Transverse colon (tissue), 4 donors: ENCODE results near the gene DNAI1. TPM values are rescaled to one million over a fixed set of nuclear protein-coding genes. Genes with fewer than 3 reads are reported as not detected.
A peak's percentile ranks its signal among the peaks of the same experiment; 100 is the strongest.

Experiments used
- DNase-seq: peaks from one replicate; pipeline ENCODE4 v3.0.0-alpha.2; 2019
- H3K27ac ChIP-seq, 4 donors: fragments of 200-600 bp; sonication (generic); 2 replicates each; pipeline ENCODE4 v1.5.1; 2016 to 2018; ENCODE audit warnings: inconsistent platforms in 4 of 4
- H3K27me3 ChIP-seq: fragments of 200-600 bp; sonication (generic); 2 replicates; pipeline ENCODE4 v1.5.1; 2017; ENCODE audit warnings: inconsistent platforms
- H3K36me3 ChIP-seq, 4 donors: fragments of 200-600 bp; sonication (generic); 2 replicates each; pipeline ENCODE4 v1.5.1; 2017 to 2019; ENCODE audit warnings: inconsistent platforms in 4 of 4
- H3K4me1 ChIP-seq, 4 donors: fragments of 200-600 bp; sonication (generic); 2 replicates each; pipeline ENCODE4 v1.5.1; 2017 to 2020; ENCODE audit warnings: inconsistent platforms in 4 of 4
- H3K4me3 ChIP-seq, 4 donors: fragments of 200-600 bp; sonication (generic); 1 replicate in 1 of 4; 2 replicates in 3 of 4; pipeline versions ENCODE4 v1.5.1 to v1.6.1; 2017 to 2019; ENCODE audit warnings: inconsistent platforms in 4 of 4
- H3K9me3 ChIP-seq, 2 donors: fragments of 200-600 bp; sonication (generic); 2 replicates each; pipeline ENCODE4 v1.5.1; 2017 to 2019; ENCODE audit warnings: inconsistent platforms in 2 of 2
- CTCF ChIP-seq, 5 experiments: fragments of 200-600 bp in 3 of 5; fragments of 450-650 bp in 2 of 5; sonication (generic) in 3 of 5; IDR thresholded peaks; 1 replicate in 2 of 5; 2 replicates in 3 of 5; pipeline ENCODE4 v1.5.1; 2016 to 2017; ENCODE audit warnings: antibody characterized with exemption in 5 of 5, inconsistent platforms in 3 of 5, mild to moderate bottlenecking in 2 of 5, moderate library complexity in 1 of 5
- EP300 ChIP-seq: sonication (generic); formaldehyde crosslinking; IDR thresholded peaks from one replicate; pipeline ENCODE4 v1.6.1; 2017; ENCODE audit warnings: antibody characterized with exemption, low read depth
- POLR2A ChIP-seq: fragments of 450-650 bp; IDR thresholded peaks from one replicate; pipeline ENCODE4 v1.6.1; 2016; ENCODE audit warnings: antibody characterized with exemption, mild to moderate bottlenecking, moderate library complexity
- POLR2AphosphoS5 ChIP-seq, 3 donors: sonication (generic); formaldehyde crosslinking; IDR thresholded peaks; one replicate each; pipeline ENCODE4 v1.6.1; 2016; ENCODE audit warnings: antibody characterized with exemption in 3 of 3
- WGBS, 2 donors: methylation state at CpG; one replicate each; pipeline ENCODE4 v1.1.5; 2018; ENCODE audit warnings: low coverage in 1 of 2; 5-methylcytosine and 5-hydroxymethylcytosine counted together
- in situ Hi-C, 4 donors: fragments of 200-750 bp; cut with MboI; loops; one replicate each; pipeline versions ENCODE4 v1.15.0 to v1.15.1; 2017; ENCODE audit warnings: low sequenced_read_pairs in 3 of 4, low pct_ligation_motif_present in 1 of 4, low pct_unique_long_range_greater_than_20kb in 1 of 4
- intact Hi-C: fragments of 100-400 bp; cut with DNase I; formaldehyde crosslinking; loops from one replicate; pipeline ENCODE4 v1.15.1; 2023; ENCODE audit warnings: low total_unique reads
- total RNA-seq, 4 donors: library from RNA; depleted of rRNA; stranded (reverse); fragments of >200 nt; gene quantifications; one replicate each; pipeline ENCODE4 v1.1.0, GENCODE V29; 2016

Gene DNAI1
- not detected for total RNA-seq

- WGBS, 2 donors: 0% methylated on average over 4 to 56 of the region's 94 CpGs
- no peaks in the 10 kb centered on the region for H3K9me3 ChIP-seq
- peak within 1 kb of the TSS; percentile 39 to 86 (median 68) for H3K4me3 ChIP-seq
- peak within 1 kb of the TSS; percentile 71 to 87 (median 84) for H3K27ac ChIP-seq
- peaks cover 8 to 23% (median 17%) of the 10 kb centered on the region in 4 donors for H3K4me1 ChIP-seq
- intact Hi-C loops: no loop called here
- in situ Hi-C loops: no loop called here
- H3K27me3 ChIP-seq: peaks cover 11% of the 10 kb centered on the region
- no peaks in the 10 kb centered on the region for H3K36me3 ChIP-seq
- TF ChIP-seq POLR2A: peak; percentile 83
- no peak for TF ChIP-seq EP300
- TF ChIP-seq POLR2AphosphoS5 (IDR thresholded peaks at IDR 0.05): peak; percentile 97 to 99 (median 97)
- peak; percentile 99 for DNase-seq
These were observed at the start of gene DNAI1, which contains the start of gene FAM219A for GRCh38 chr9:34458013-34458958. Gene DNAI1 (plus strand): TSS chr9:34458805. CDS start chr9:34459006, 201 bp downstream. Gene FAM219A (minus strand): TSS chr9:34458570. CDS start chr9:34458263, 307 bp downstream.

GRCh38 chr9:34409154-34409553 is 49.5 kb upstream of the DNAI1 start:
- Histone ChIP-seq H3K9me3 (no peaks in the 10 kb centered on the region), H3K4me3 (no peak overlapping the region), H3K27me3 (no peaks in the 10 kb centered on the region), H3K36me3 (no peaks in the 10 kb centered on the region), H3K27ac (no peak overlapping the region), H3K4me1 (no peaks in the 10 kb centered on the region)
- no peak for TF ChIP-seq POLR2A
- no peak for TF ChIP-seq CTCF (IDR thresholded peaks at IDR 0.05)
- no peak for TF ChIP-seq EP300
- TF ChIP-seq POLR2AphosphoS5 (IDR thresholded peaks at IDR 0.05): no peak
- in situ Hi-C loops (loop anchor here in 2 of 4 donors (10.0 kb wide), 1 partner anchor 196 kb away; no protein-coding TSS in a partner anchor), intact Hi-C loops (loop anchor here (10.0 kb wide), 1 partner anchor 196 kb away; no protein-coding TSS in a partner anchor)
- 65 to 81% methylated on average over 2 of the region's 2 CpGs for WGBS, 2 donors
- DNase-seq: no peak

GRCh38 chr9:34412336-34412735 is 46.3 kb upstream of the DNAI1 start:
- Histone ChIP-seq H3K27me3 (no peaks in the 10 kb centered on the region), H3K4me3 (no peak overlapping the region), H3K27ac (no peak overlapping the region), H3K9me3 (no peaks in the 10 kb centered on the region), H3K4me1 (no peaks in the 10 kb centered on the region), H3K36me3 (no peaks in the 10 kb centered on the region)
- TF ChIP-seq CTCF (IDR thresholded peaks at IDR 0.05) (no peak), POLR2A (no peak), EP300 (no peak), POLR2AphosphoS5 (IDR thresholded peaks at IDR 0.05) (no peak)
- 38 to 89% methylated on average over 1 of the region's 1 CpG for WGBS, 2 donors
- in situ Hi-C loops: no loop called here
- DNase-seq: no peak
- intact Hi-C loops: no loop called here

GRCh38 chr9:34413231-34413852 is 45.3 kb upstream of the DNAI1 start:
- DNase-seq: peak; percentile 29

More at GRCh38 chr9:34413231-34413852, 45.3 kb upstream of the DNAI1 start:
- Histone ChIP-seq H3K4me3 (no peak overlapping the region), H3K36me3 (no peaks in the 10 kb centered on the region), H3K9me3 (no peaks in the 10 kb centered on the region), H3K4me1 (no peaks in the 10 kb centered on the region), H3K27ac (no peak overlapping the region), H3K27me3 (no peaks in the 10 kb centered on the region)
- 24 to 28% methylated on average over 5 to 6 of the region's 6 CpGs for WGBS, 2 donors
- TF ChIP-seq CTCF (IDR thresholded peaks at IDR 0.05) (no peak), POLR2A (no peak), EP300 (no peak), POLR2AphosphoS5 (IDR thresholded peaks at IDR 0.05) (no peak)
- in situ Hi-C loops: no loop called here
- intact Hi-C loops: no loop called here
